H7 (cell line): ENCODE results near the gene PPP5C. TPM values are rescaled to one million over a fixed set of nuclear protein-coding genes. Genes with fewer than 3 reads are reported as not detected.
A peak's percentile ranks its signal among the peaks of the same experiment; 100 is the strongest.
"Not testable (repeated sequence)": the region's sequence is repeated elsewhere in the genome, so short reads cannot be mapped to it uniquely, and the experiment has no call there.

ENCODE experiments used
- DNase-seq: peaks from one replicate; pipeline ENCODE4 v3.0.0; 2012
- H3K27me3 ChIP-seq: 2 replicates; pipeline ENCODE4 v1.6.0; 2011; ENCODE audit warnings: mild to moderate bottlenecking, low read length; ENCODE audit not compliant: control insufficient read depth, insufficient read depth
- H3K36me3 ChIP-seq: replicated peaks from 2 replicates; pipeline ENCODE4 v1.5.1; 2011; ENCODE audit warnings: low read length; ENCODE audit not compliant: control insufficient read depth, insufficient read depth
- H3K4me3 ChIP-seq: 2 replicates; pipeline ENCODE4 v1.5.1; 2011; ENCODE audit warnings: low read depth, mild to moderate bottlenecking, control low read depth, low read length, moderate library complexity; ENCODE audit not compliant: insufficient read depth
- total RNA-seq: library from RNA; depleted of rRNA; stranded (reverse); fragments of >200 nt; shearing (Covaris generic); gene quantifications from 2 replicates; pipeline ENCODE4 v1.2.3, GENCODE V29; 2014; rRNA removed

PPP5C gene
- total RNA-seq, 1 experiment from 2014 or later: 92.8 TPM

- H3K36me3 ChIP-seq: no peaks in the 10 kb centered on the region
- peaks cover 8% of the 10 kb centered on the region; the same call in 1 of the 2 replicates for H3K27me3 ChIP-seq
- H3K4me3 ChIP-seq: no peak overlapping the region
- DNase-seq: no peak
These were observed 83.1 kb downstream of the PPP5C start for GRCh38 chr19:46429999-46430398.

GRCh38 chr19:46431824-46432223 is 84.9 kb downstream of the PPP5C start:
- peak; percentile 76 for DNase-seq
- Histone ChIP-seq H3K27me3 (peaks cover 6% of the 10 kb centered on the region; the same call in 1 of the 2 replicates), H3K36me3 (no peaks in the 10 kb centered on the region), H3K4me3 (no peak overlapping the region)

- DNase-seq, H3K4me3 ChIP-seq, H3K36me3 ChIP-seq, H3K27me3 ChIP-seq: not testable (repeated sequence)
These were observed 86.6 kb downstream of the PPP5C start for GRCh38 chr19:46433470-46433869.

GRCh38 chr19:46435009-46435408 is 88.1 kb downstream of the PPP5C start:
- no peak for DNase-seq
- H3K27me3 ChIP-seq: no peaks in the 10 kb centered on the region; the same call in 1 of the 2 replicates
- no peaks in the 10 kb centered on the region for H3K36me3 ChIP-seq
- no peak overlapping the region for H3K4me3 ChIP-seq

GRCh38 chr19:46435689-46436088 is 88.8 kb downstream of the PPP5C start:
- not testable (repeated sequence) for H3K27me3 ChIP-seq, H3K36me3 ChIP-seq, H3K4me3 ChIP-seq, DNase-seq

Other genes starting within 250 kb of the PPP5C start
- gene IGFL3, start 222.4 kb upstream of the PPP5C start, total RNA-seq: not detected in 2 replicates
- gene IGFL2, start 198.8 kb upstream of the PPP5C start, total RNA-seq: 0.17 TPM in 1 of 2 replicates, not detected in the other
- not detected in 2 replicates for gene IGFL1, start 117.3 kb upstream of the PPP5C start, total RNA-seq
- gene HIF3A, start 50.0 kb upstream of the PPP5C start, total RNA-seq: 13.2 and 18.0 TPM in 2 replicates
- 39.6 and 44.3 TPM in 2 replicates for gene CCDC8, start 66.5 kb downstream of the PPP5C start, total RNA-seq
- gene PNMA8C, start 81.8 kb downstream of the PPP5C start, total RNA-seq: 0.14 and 0.15 TPM in 2 replicates
- gene PNMA8A, start 124.5 kb downstream of the PPP5C start, total RNA-seq: 17.4 and 23.9 TPM in 2 replicates
- 2.8 and 3.3 TPM in 2 replicates for gene PNMA8B, start 148.8 kb downstream of the PPP5C start, total RNA-seq